PC-3 (cell line): ENCODE data around the gene RNLS. TPM values are rescaled to one million over a fixed set of nuclear protein-coding genes. Genes with fewer than 3 reads are reported as not detected.
"Not testable (repeated sequence)": the region's sequence is repeated elsewhere in the genome, so short reads cannot be mapped to it uniquely, and the experiment has no call there.

Experiments
- ATAC-seq: fragments of 200-7000 bp; cut with Tn5 transposase; 2 replicates; pipeline ENCODE4 v1.9.1; 2020; ENCODE audit warnings: mild to moderate bottlenecking, moderate library complexity
- BruUV-seq: library from RNA; stranded (reverse); fragments of 400-500 nt; replicated peaks from 2 replicates; lab custom pipeline; 2021; lab: Mats Ljungman, UMichigan
- CTCF ChIA-PET: fragments of 300-600 bp; sonication (Branson Sonifier 250); formaldehyde crosslinking; loops from one replicate; lab custom pipeline; 2022; ENCODE audit warnings: antibody characterized with exemption; lab: Charles Lee
- POLR2A ChIA-PET: fragments of 300-600 bp; sonication (Branson Sonifier 250); formaldehyde crosslinking; loops from one replicate; lab custom pipeline; 2022; ENCODE audit warnings: antibody characterized with exemption; ENCODE audit not compliant: unreplicated experiment; lab: Charles Lee
- DNase-seq: peaks from one replicate; pipeline ENCODE4 v3.0.0-alpha.2; 2015
- H2AFZ ChIP-seq: fragments of 300-600 bp; sonication (generic); 2 replicates; pipeline ENCODE4 v1.6.0; 2016; ENCODE audit warnings: antibody characterized with exemption, low read length
- H3F3A ChIP-seq: fragments of 300-600 bp; sonication (generic); one replicate; pipeline ENCODE4 v1.6.0; 2017; ENCODE audit warnings: antibody characterized with exemption, low read length, control low read depth, mild to moderate bottlenecking; ENCODE audit not compliant: unreplicated experiment
- H3K27ac ChIP-seq: fragments of 300-600 bp; sonication (generic); 2 replicates; pipeline ENCODE4 v1.5.1; 2016; ENCODE audit warnings: mild to moderate bottlenecking, low read length
- H3K27me3 ChIP-seq: fragments of 300-600 bp; sonication (generic); 2 replicates; pipeline ENCODE4 v1.6.1; 2016; ENCODE audit warnings: low read length, mixed read lengths
- H3K36me3 ChIP-seq: fragments of 300-600 bp; sonication (generic); 2 replicates; pipeline ENCODE4 v1.6.1; 2016; ENCODE audit warnings: low read depth, mixed run types, low read length, mixed read lengths
- H3K4me1 ChIP-seq: fragments of 300-600 bp; sonication (generic); 2 replicates; pipeline ENCODE4 v1.5.1; 2016; ENCODE audit warnings: low read length; ENCODE audit not compliant: insufficient read depth
- H3K4me2 ChIP-seq: fragments of 300-600 bp; sonication (generic); 2 replicates; pipeline ENCODE4 v1.6.0; 2016; ENCODE audit warnings: low read length
- H3K4me3 ChIP-seq: fragments of 300-600 bp; sonication (generic); 2 replicates; pipeline ENCODE4 v1.5.1; 2016; ENCODE audit warnings: mild to moderate bottlenecking, low read length, mixed read lengths
- H3K79me2 ChIP-seq: fragments of 300-600 bp; sonication (generic); 2 replicates; pipeline ENCODE4 v1.6.1; 2017; ENCODE audit warnings: low read length, mixed read lengths
- H3K9ac ChIP-seq: fragments of 300-600 bp; sonication (generic); 2 replicates; pipeline ENCODE4 v1.6.0; 2016; ENCODE audit warnings: mild to moderate bottlenecking, low read length
- H3K9me2 ChIP-seq: fragments of 300-600 bp; sonication (generic); replicated peaks from 2 replicates; pipeline ENCODE4 v1.6.1; 2016; ENCODE audit warnings: mixed run types, low read length, mixed read lengths
- H3K9me3 ChIP-seq: fragments of 300-600 bp; sonication (generic); 2 replicates; pipeline ENCODE4 v1.6.1; 2016; ENCODE audit warnings: low read length, mixed read lengths
- H4K20me1 ChIP-seq: fragments of 300-600 bp; sonication (generic); 2 replicates; pipeline ENCODE4 v1.6.1; 2016; ENCODE audit warnings: low read length, mixed read lengths
- EZH2 ChIP-seq: fragments of 300-600 bp; sonication (generic); IDR thresholded peaks from one replicate; pipeline ENCODE4 v1.6.1; 2017; ENCODE audit warnings: antibody characterized with exemption, mild to moderate bottlenecking, low read length; ENCODE audit not compliant: unreplicated experiment
- EZH2phosphoT487 ChIP-seq: fragments of 300-600 bp; sonication (generic); IDR thresholded peaks from 2 replicates; pipeline ENCODE4 v1.6.1; 2018; ENCODE audit warnings: mild to moderate bottlenecking, antibody characterized with exemption, low read length, borderline replicate concordance
- intact Hi-C: fragments of 100-400 bp; cut with micrococcal nuclease; formaldehyde crosslinking; loops from 2 replicates; pipeline ENCODE4 v1.9.0; 2023
- total RNA-seq: library from RNA; depleted of rRNA; stranded (reverse); fragments of >200 nt; gene quantifications from 2 replicates; pipeline ENCODE4 v1.2.3, GENCODE V29; 2014
- TF ChIP-seq, protein P1 (sequence below): fragments of 300-600 bp; sonication (generic); conservative IDR thresholded peaks from 2 replicates; pipeline ENCODE4 v1.5.1; 2017; ENCODE audit warnings: antibody characterized with exemption, low read depth, mild to moderate bottlenecking, low read length

Gene RNLS
- total RNA-seq, 1 experiment from 2014 or later, result not detected

DNA sequence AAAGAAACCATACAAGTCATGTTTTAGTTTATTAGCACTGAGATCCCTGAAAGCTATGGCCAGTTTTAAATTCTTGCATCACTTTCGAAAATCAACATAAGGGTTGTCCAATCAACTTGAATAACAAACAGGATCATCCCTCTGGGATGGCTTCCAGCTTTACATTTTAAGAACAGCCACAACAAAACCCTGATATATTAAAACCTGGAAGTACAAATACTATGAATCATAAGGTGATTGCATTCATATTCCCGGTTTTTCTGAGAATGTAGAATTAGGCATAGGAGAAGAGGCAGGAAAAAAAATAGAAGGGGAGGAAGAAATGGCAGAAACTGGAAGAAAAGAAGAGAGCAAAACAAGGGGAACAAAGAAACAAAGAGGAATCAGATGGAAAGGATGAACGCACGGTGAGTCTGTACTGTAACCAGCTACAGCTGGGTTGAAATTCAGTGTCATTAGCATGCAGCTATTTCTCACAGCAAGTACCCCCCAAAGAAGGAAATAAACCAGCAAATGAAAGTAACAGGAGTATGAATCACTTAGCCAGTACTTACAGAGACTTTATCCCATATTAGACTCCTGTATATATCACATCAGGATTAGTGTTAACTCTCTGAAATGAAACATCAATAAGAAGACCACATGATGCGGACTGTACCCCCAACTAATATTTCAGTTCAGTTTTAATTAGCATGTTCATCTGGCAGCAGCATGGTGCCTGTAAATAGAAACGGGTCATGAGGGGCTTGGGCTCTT, 301.3 kb downstream of the RNLS start:
- Histone ChIP-seq H3K4me3 (no peak overlapping the region), H3K4me1 (no peaks in the 10 kb centered on the region), H2AFZ (no peak overlapping the region), H3K27me3 (no peaks in the 10 kb centered on the region), H3K9me3 (no peaks in the 10 kb centered on the region), H3K4me2 (no peak overlapping the region), H3F3A (no peaks in the 10 kb centered on the region), H3K27ac (no peak overlapping the region), H3K9ac (no peak overlapping the region), H3K36me3 (no peaks in the 10 kb centered on the region), H4K20me1 (no peaks in the 10 kb centered on the region), H3K9me2 (no peaks in the 10 kb centered on the region), H3K79me2 (no peaks in the 10 kb centered on the region)
- ATAC-seq (no peak), DNase-seq (no peak)
- ChIA-PET POLR2A (no interaction called here), CTCF (no interaction called here)
- no TSS peak for BruUV-seq
- intact Hi-C loops, result no loop called here
- TF ChIP-seq, protein P1, sequence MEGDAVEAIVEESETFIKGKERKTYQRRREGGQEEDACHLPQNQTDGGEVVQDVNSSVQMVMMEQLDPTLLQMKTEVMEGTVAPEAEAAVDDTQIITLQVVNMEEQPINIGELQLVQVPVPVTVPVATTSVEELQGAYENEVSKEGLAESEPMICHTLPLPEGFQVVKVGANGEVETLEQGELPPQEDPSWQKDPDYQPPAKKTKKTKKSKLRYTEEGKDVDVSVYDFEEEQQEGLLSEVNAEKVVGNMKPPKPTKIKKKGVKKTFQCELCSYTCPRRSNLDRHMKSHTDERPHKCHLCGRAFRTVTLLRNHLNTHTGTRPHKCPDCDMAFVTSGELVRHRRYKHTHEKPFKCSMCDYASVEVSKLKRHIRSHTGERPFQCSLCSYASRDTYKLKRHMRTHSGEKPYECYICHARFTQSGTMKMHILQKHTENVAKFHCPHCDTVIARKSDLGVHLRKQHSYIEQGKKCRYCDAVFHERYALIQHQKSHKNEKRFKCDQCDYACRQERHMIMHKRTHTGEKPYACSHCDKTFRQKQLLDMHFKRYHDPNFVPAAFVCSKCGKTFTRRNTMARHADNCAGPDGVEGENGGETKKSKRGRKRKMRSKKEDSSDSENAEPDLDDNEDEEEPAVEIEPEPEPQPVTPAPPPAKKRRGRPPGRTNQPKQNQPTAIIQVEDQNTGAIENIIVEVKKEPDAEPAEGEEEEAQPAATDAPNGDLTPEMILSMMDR, result no peak
- TF ChIP-seq EZH2, result no peak
- no peak for TF ChIP-seq EZH2phosphoT487

DNA sequence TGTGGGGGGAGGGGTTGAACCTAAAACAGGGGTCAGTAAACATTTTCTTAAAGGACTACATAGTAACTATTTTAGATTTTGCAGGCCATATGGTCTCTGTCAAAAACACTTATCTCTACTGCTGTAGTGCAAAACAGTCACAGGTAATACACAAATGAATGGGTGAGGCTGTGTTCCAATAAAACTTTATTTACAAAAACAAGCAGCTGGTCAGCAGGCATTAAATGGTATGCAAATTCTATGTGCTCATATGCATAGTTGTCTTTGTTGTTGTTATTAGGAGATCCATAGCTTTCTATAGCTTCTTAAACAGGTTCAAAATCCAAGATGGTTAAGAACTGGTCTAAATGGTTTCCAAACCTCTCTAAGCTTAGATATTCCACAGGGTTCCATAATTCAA, 302.6 kb downstream of the RNLS start:
- H3K9me3 ChIP-seq, result no peaks in the 10 kb centered on the region
- H3F3A ChIP-seq, result no peaks in the 10 kb centered on the region
- no peak overlapping the region for H3K9ac ChIP-seq
- no peaks in the 10 kb centered on the region for H4K20me1 ChIP-seq
- no peaks in the 10 kb centered on the region for H3K79me2 ChIP-seq
- no peaks in the 10 kb centered on the region for H3K27me3 ChIP-seq
- TF ChIP-seq EZH2phosphoT487, result no peak
- TF ChIP-seq, protein P1, result no peak
- no peak for TF ChIP-seq EZH2
- no peaks in the 10 kb centered on the region for H3K9me2 ChIP-seq
- H3K4me1 ChIP-seq, result no peaks in the 10 kb centered on the region
- no peak overlapping the region for H3K27ac ChIP-seq
- ChIA-PET POLR2A (no interaction called here), CTCF (no interaction called here)
- no peaks in the 10 kb centered on the region for H3K36me3 ChIP-seq
- H3K4me2 ChIP-seq, result no peak overlapping the region
- H3K4me3 ChIP-seq, result no peak overlapping the region
- no TSS peak for BruUV-seq
- ATAC-seq (no peak), DNase-seq (no peak)
- H2AFZ ChIP-seq, result no peak overlapping the region
- intact Hi-C loops, result no loop called here

DNA sequence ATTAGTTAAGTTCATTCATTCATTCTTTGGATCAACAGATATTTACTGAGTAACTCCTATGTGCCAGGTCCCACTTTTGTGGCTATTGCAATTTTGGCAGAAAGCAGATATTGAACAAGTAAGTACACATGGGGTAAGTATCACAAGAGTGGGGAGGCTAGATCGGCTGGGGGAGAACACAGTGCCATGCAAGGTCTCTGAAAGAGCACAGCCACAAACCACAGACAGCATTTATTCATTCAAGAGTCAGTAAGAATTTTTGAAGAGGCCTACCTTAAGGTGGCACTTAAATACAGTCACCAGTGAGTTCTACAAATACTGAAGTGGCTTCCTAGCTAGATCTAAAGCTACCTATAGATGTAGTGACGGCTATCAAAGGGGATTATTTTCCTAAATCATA, 304.2 kb downstream of the RNLS start:
- no peak overlapping the region for H3K4me3 ChIP-seq
- H2AFZ ChIP-seq, result no peak overlapping the region
- H3K79me2 ChIP-seq, result no peaks in the 10 kb centered on the region
- H3K9me2 ChIP-seq, result no peaks in the 10 kb centered on the region
- ChIA-PET POLR2A (no interaction called here), CTCF (no interaction called here)
- H3F3A ChIP-seq, result no peaks in the 10 kb centered on the region
- H3K4me2 ChIP-seq, result no peak overlapping the region
- no peaks in the 10 kb centered on the region for H3K36me3 ChIP-seq
- no peaks in the 10 kb centered on the region for H3K27me3 ChIP-seq
- no peak overlapping the region for H3K9ac ChIP-seq
- ATAC-seq (no peak), DNase-seq (no peak)
- intact Hi-C loops, result no loop called here
- H3K9me3 ChIP-seq, result no peaks in the 10 kb centered on the region
- no peaks in the 10 kb centered on the region for H4K20me1 ChIP-seq
- TF ChIP-seq, protein P1, result no peak
- TF ChIP-seq EZH2 (no peak), EZH2phosphoT487 (no peak)
- no peaks in the 10 kb centered on the region for H3K4me1 ChIP-seq
- no peak overlapping the region for H3K27ac ChIP-seq
- no TSS peak for BruUV-seq

DNA sequence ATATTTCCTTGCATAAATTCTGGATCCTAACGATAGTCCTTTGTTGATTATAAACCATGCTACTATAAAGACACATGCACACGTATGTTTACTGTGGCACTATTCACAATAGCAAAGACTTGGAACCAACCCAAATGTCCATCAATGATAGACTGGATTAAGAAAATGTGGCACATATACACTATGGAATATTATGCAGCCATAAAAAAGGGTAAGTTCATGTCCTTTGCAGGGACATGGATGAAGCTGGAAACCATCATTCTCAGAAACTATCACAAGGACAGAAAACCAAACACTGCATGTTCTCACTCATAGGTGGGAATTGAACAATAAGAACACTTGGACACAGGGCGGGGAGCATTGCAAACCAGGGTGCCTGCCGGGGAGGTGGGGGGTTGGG, 306.2 kb downstream of the RNLS start:
- H4K20me1 ChIP-seq, H3K9ac ChIP-seq, BruUV-seq, H3K9me2 ChIP-seq, POLR2A ChIA-PET, H3F3A ChIP-seq, H3K9me3 ChIP-seq, H3K36me3 ChIP-seq, DNase-seq, H3K27ac ChIP-seq, H3K4me2 ChIP-seq, H2AFZ ChIP-seq, H3K27me3 ChIP-seq, intact Hi-C loops, H3K79me2 ChIP-seq, CTCF ChIA-PET, H3K4me1 ChIP-seq, H3K4me3 ChIP-seq, ATAC-seq: not testable (repeated sequence)
